22Rv1 (cell line): Measurements from ENCODE around the gene PPP1R7.

ENCODE experiments used
- CTCF ChIP-seq: fragments of 450-650 bp; IDR thresholded peaks from 2 replicates; pipeline ENCODE4 v1.5.1; 2017; ENCODE audit warnings: mild to moderate bottlenecking
- ZFX ChIP-seq: fragments of 450-650 bp; IDR thresholded peaks from 2 replicates; pipeline ENCODE4 v1.6.1; 2017; ENCODE audit warnings: antibody characterized with exemption, borderline replicate concordance

GRCh38 chr2:241217320-241218031 is 67.2 kb downstream of the PPP1R7 start:
- TF ChIP-seq ZFX: no peak
- no peak for TF ChIP-seq CTCF
